C4-2B (cell line): ENCODE measurements around the gene PERCC1.
"Not testable (repeated sequence)": the region's sequence is repeated elsewhere in the genome, so short reads cannot be mapped to it uniquely, and the experiment has no call there.

Experiments
- H3K27ac ChIP-seq: fragments of 450-650 bp; 2 replicates; pipeline ENCODE4 v1.5.1; 2017
- ZFX ChIP-seq: fragments of 450-650 bp; IDR thresholded peaks from 2 replicates; pipeline ENCODE4 v1.6.1; 2017
- TF ChIP-seq, protein P1 (sequence below): fragments of 450-650 bp; conservative IDR thresholded peaks from 2 replicates; pipeline ENCODE4 v1.5.1; 2017; ENCODE audit warnings: mild to moderate bottlenecking

Gene PERCC1

DNA sequence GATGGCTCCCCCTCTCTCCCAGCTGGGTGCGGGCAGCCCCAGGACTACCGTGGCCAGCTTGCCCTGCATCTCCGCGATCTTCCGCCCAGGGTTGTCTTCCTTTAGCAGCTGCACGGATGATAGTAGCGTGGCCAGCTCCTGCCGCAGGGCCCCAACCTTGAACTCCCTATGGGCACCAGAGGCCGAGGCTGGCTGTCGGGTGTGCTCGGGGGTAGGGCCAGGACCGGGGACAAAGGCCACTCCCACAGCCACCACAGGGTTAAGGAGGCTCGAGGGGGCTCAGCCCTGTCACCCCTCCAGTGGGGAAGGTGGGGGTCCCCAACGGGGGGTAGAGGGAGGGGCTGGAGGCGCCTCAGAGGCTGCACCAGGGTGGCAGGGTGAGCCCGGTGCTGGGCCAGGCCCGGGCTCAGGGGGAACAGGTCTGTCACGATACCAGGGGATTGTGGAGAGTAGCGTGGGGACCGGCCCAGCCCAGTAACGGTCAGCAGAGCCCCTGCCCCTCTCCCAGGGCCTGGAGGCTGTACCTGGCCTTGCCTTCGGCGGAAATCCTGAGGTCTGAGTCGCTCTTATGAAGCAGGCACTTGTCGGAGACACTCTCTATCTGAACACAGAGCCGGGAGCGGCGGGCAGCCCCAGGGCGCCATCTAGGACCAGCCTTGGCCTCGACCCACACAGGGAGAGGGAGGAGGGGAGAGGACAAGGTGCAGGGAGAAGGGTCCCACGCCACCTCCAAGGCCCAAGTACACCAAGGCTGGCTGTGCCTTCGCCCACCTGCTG is 5.2 kb downstream of the PERCC1 start:
- no peak overlapping the region for H3K27ac ChIP-seq
- TF ChIP-seq, protein P1, sequence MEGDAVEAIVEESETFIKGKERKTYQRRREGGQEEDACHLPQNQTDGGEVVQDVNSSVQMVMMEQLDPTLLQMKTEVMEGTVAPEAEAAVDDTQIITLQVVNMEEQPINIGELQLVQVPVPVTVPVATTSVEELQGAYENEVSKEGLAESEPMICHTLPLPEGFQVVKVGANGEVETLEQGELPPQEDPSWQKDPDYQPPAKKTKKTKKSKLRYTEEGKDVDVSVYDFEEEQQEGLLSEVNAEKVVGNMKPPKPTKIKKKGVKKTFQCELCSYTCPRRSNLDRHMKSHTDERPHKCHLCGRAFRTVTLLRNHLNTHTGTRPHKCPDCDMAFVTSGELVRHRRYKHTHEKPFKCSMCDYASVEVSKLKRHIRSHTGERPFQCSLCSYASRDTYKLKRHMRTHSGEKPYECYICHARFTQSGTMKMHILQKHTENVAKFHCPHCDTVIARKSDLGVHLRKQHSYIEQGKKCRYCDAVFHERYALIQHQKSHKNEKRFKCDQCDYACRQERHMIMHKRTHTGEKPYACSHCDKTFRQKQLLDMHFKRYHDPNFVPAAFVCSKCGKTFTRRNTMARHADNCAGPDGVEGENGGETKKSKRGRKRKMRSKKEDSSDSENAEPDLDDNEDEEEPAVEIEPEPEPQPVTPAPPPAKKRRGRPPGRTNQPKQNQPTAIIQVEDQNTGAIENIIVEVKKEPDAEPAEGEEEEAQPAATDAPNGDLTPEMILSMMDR, result no peak
- TF ChIP-seq ZFX, result no peak

DNA sequence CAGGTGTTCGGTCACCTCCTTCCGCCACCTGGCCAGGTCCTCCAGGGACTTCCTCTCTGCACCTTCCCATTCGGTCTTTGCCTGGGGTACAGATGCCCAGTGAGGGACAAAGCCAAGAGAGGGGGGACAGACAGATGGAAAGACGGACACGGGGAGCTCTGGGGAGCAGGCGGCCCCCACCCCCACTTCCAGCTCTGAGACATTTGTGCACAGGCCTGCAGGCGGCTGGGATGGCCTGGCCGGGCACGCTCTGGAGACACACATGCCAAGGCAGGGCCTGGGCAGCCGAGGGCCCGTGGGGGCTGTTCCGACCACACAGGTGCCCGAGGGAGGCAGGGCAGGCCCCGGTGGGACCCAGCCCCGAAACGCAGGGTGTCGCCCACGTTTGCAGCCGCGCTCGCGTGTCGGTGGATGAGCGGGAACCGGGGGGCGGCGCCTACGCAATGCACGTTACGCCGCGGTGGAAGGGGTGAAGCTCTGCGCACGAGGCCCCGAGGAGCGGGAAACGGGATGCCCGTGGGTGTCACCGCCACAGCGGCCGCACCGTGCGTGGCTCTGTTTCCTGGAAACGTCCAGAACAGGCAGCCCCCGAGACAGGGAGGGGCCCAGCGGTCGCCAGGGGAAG is 6.0 kb downstream of the PERCC1 start:
- H3K27ac ChIP-seq, result no peak overlapping the region
- TF ChIP-seq, protein P1, result no peak
- no peak for TF ChIP-seq ZFX

- TF ChIP-seq ZFX, result no peak
- TF ChIP-seq, protein P1, result no peak
- no peak overlapping the region for H3K27ac ChIP-seq
Observed at GRCh38 chr16:1437606-1438005, 6.7 kb downstream of the PERCC1 start.

- TF ChIP-seq, protein P1, result no peak
- no peak for TF ChIP-seq ZFX
- no peak overlapping the region for H3K27ac ChIP-seq
Observed at GRCh38 chr16:1438229-1439057, 7.6 kb downstream of the PERCC1 start.

DNA sequence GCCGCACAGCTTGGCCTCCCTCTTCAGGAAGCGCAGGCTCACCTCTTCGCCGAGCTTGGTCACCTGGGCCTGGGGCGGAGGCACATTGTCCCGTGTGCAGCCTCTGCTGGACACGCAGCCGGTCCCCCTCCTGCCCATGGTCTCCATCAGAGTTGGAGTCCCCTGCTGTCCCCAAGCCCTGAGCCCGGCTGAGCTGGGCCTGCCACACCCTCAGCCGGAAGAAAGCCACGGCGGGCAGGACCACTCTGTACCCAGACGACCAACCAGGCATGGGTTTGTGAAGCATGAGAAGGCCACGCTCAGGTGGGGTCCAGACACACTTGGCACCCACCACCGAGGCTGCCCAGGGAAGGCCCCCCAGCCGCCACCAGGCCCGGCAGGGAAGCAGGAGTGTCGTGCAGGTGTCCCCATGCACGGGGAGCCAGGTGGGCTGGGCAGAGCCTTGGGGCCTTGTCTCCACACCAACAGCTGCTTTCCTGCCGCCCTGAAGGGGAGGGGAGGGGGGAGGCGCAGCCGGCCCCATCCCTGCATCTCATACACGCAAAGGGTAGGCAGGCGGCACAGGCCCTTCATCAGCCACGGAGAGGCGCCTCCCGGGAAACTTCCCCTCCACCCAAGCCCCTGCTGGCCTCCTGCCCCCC is 8.3 kb downstream of the PERCC1 start:
- TF ChIP-seq, protein P1, result no peak
- no peak for TF ChIP-seq ZFX
- H3K27ac ChIP-seq, result no peak overlapping the region

DNA sequence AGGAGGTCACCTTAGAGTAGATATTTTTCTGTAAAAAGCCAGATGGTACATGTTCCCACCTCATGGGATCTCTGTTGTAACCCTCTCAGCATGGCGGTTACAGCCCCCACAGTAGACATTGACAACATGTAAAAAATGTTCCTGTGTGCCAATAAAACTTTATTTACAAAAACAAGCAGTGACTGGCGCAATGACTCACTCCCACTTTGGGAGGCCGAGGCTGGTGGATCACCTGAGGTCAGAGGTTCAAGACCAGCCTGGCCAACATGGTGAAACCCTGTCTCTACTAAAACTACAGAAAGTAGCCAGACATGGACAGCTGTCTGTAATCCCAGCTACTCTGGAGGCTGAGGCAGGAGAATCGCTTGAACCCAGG is 8.8 kb downstream of the PERCC1 start:
- not testable (repeated sequence) for H3K27ac ChIP-seq

DNA sequence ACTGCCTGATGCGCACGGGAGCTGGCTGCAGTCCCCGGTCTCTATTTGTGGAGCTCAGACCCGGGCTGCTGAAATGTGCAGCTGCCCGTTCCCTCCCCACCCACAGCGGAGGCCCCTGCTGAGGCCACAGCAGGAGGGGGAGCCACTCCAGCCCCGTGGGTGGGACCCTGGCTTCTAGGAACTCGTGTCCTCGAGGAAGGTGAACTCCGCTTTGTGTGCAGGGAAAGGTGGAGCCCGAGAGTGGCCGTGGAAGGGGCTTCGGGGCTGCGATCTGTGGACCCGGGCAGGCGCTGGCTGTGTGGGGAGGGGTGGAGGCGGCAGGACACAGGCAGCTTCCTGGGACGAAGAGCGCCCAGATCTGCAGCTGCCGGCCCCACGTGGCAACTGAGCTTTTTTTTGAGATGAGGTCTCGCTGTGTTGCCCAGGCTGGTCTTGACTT is 10.5 kb downstream of the PERCC1 start:
- H3K27ac ChIP-seq, result no peak overlapping the region

More for the DNA sequence above, 10.5 kb downstream of the PERCC1 start:
- TF ChIP-seq ZFX, result no peak
- TF ChIP-seq, protein P1, result no peak
